Activated CD4-positive, CD25-positive, alpha-beta regulatory T cell (primary cell): ENCODE data around the gene MYRF.

Source experiments
- DNase-seq, 4 experiments: peaks; one replicate each; lab custom pipeline; 2025; lab: John Stamatoyannopoulos, UW

MYRF gene

DNA sequence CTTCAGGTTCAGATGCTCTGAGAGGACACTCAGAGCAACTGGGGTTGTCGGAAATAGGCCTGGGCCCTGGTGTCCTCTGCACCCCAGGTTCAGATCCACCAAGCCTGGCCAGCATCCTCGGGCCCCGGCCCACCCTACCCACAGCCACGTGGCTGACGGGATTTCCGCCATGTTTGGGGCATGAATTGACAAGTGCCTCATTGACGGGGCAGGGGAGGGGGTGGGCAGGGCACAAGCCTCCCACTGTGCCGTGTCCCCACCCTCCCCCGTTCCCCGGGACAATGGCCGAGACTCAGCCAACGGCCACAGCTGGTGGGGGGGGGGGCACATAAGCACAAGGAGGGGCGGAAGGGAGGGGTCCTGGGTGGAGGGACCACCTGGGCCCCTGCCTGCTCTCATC lies 8.5 kb downstream of the MYRF start:
- DNase-seq, result no peak

DNA sequence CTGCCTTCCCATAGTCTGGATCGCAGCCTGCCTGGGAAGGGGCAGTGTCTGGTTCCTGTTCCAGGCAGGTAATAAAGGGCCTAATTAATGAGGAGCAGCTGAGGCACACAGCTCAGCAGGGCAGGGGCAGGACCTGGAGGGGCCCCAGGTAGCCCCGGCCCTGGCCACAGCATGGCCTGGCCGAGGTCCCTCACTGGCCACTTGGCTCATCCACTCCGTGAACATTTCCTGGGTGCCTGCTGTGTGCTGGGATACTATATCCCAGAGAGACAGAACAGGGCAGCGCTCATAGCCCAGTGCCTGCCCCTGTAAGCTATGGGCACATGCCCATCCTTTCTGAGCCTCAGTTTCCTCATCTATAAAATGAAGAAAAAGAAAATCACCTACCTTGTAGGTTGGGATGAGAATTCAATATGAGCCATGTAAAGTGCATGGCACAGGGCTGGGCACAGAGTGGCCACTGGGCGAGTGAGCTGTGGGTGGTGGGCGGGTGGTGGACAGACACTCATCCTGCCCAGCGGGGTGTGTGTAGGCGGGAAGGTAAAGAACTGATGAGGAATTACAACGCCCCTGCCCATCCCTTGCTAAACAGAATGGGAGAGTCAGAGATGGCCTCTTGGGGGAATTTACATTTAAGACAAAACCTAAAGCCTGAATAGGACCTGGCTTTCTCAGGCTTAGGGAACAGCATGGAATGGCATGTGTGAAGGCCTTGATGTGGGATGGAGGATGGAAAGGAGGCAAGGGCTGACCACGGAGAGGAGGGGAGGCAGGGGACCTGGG lies 9.2 kb downstream of the MYRF start:
- DNase-seq, result no peak

GRCh38 chr11:61762223-61762615 lies 9.8 kb downstream of the MYRF start:
- no peak for DNase-seq

GRCh38 chr11:61762798-61763197 lies 10.4 kb downstream of the MYRF start:
- no peak for DNase-seq

GRCh38 chr11:61763930-61764605 lies 11.6 kb downstream of the MYRF start:
- DNase-seq, result no peak

DNA sequence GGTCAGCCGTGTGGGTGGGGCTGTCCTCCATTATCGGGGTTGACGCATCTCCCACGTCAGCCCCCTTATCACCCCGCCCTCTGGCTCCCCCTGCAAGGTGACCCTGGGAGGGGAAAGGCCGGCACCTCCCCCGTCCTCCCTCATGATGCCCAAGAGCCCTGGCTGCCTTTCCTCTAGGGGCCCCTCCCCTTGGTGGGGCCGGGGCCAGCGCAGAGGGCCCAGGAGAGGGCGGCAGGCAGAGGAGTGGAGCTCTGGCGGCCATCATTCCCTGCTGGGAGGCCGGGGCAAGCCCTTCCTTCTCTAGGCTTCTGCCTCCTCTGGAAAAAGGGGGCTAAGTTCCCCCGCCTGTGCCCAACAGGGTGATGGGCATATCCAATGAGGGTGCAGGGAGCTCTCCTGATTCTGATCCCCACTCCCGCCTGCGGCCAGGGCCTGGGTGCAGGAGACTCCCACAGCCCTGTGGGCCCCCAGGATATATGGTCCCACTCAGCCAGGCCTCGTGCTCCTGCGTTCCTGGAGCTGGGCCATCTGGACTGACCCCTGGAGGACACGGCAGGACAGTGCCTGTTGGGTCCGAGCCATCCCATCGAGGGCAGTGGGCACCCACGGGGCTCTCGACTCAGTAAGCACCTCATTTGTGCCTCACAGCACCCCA lies 12.3 kb downstream of the MYRF start:
- no peak for DNase-seq

DNA sequence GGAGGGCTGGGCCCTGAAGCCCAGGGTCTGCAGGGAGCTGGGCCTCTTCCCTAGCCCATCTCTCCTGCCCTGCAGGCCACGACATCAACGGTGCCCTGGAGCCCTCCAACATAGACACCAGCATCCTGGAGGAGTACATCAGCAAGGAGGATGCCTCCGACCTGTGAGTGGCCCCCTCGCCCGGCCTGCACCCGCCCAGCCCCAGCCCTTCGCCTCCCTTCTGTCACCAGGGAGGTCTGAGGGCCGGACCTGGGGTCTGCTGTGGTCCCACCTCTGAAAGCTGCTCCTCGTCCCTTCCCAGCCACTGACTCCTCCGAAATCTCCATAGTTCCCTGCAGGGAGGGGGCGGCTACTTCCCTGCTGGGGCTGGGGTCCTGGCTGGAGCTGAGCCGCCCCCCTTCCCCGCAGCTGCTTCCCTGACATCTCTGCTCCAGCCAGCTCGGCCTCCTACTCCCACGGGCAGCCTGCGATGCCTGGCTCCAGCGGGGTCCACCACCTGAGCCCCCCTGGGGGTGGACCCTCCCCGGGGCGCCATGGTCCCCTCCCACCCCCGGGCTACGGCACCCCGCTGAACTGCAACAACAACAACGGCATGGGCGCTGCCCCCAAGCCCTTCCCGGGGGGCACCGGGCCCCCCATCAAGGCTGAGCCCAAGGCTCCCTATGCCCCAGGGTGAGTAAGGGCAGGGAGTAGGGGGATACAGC lies 13.3 kb downstream of the MYRF start:
- DNase-seq, result no peak

DNA sequence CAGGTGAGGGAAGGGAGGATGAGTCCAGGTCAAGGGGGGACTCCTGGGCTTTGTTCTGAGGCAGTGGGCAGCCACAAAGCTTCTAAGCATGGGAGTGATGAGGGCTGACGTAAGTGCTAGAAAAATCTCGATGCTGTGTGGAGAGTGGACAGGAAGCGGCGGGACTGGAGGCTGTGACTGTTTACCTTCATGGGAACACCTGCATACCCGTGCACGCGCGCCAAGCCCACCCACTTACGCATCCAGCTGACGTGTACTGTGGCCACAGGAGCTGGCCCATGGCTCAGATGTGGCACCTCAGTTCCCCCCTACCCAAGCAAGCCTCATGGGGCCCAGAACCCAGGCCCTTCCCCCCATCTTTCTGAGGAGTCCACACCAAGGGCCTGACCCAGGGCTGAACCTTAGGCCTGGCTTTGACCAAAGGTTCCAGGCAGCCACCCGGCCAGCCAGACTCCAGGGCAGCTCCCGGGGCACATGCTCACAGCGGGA lies 14.0 kb downstream of the MYRF start:
- no peak for DNase-seq

DNA sequence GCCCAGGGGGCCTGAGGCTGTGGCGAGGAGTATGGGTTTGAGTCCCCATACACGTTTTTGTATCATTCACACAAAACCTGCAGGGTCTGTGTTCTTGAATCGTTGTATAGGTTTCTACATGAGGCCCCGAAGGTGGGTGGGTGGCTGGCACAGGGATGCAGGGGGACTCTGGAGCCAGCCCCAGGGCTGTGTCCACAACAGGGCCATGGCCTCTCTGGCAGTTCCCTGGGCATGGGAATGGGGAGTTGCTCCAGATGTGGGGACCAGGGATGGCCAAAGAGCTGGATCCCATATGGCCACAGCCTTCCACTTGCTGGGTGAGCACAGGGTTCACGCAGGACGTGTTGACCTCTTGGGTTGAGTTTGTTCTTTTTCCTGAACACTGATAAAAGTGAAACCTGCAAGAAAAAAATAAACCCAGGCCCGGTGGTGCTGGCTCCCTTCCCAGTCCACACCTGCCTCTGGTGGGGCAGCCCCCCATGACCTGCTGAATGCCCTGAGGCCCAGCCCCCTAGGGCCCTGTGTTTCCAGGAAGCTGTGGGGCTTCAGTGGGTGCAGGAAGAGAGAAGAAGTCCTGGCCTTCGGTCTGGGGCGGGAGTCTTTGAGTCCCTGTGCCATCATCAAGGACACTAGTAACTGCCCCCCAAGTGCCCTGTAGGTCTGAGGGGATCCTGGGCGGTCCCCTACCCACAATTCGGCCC lies 16.1 kb downstream of the MYRF start:
- no peak for DNase-seq

- no peak for DNase-seq
These were observed 16.9 kb downstream of the MYRF start for GRCh38 chr11:61769169-61769920.

- DNase-seq, result no peak
These were observed 17.7 kb downstream of the MYRF start for GRCh38 chr11:61769946-61770683.

- DNase-seq, result no peak
These were observed 18.9 kb downstream of the MYRF start for GRCh38 chr11:61771195-61771894.

DNA sequence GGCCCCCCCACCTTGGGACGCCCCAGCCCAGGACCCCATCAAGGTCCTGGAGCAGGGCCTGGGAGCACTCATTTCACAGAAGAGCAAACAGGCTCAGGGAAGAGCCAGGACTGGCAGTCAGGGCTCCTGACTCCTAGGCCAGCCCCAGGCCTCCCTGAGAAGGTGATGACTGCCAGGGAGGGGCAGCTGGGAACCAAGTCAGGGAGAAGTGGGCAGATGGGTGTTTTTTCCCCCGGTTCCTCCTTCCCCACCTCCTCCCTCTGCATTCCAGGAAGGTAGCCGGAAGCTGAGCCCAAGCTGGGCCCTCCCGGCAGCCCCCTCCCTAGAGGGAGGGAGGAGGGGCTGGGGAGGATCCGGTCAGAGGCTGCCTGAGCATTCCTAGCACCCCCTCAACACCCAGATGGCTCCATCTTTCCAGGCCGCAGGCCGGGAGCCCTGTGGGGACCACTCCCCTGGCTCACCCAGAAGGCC lies 19.6 kb downstream of the MYRF start:
- no peak for DNase-seq

DNA sequence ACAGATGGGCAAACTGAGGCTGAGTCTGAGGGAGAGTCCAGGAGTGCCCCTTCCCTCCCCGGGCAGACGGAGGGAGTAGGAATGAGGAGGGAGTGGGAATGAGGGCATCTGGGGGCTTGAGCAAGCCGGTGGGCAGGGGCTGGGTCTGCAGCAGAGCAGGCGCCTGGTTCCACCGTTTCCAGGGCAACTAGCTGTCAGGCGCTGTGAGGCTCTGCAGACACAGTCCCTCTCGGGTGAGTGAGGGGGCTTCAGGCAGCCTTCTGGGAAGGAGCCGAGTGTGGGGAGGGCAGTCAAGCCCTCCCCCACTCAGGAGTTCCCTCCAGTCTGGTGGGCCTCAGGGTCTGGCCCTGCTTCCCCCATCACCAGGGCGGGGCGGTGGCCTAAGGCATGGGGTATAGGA lies 20.9 kb downstream of the MYRF start:
- no peak for DNase-seq

DNA sequence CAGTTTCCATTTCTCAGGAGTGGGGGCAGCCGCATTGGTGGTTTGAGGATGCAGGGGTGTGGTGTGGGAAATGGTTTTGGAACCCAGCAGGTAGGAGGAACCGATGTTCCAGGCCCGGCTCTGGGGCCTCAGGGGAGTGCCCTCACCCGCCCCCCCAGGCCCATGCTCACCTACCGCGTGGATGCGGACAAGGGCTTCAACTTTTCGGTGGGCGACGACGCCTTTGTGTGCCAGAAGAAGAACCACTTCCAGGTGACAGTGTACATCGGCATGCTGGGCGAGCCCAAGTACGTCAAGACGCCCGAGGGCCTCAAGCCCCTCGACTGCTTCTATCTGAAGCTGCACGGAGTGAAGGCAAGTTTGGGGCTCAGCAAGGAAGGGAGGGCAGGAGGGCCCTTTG lies 21.4 kb downstream of the MYRF start:
- no peak for DNase-seq

DNA sequence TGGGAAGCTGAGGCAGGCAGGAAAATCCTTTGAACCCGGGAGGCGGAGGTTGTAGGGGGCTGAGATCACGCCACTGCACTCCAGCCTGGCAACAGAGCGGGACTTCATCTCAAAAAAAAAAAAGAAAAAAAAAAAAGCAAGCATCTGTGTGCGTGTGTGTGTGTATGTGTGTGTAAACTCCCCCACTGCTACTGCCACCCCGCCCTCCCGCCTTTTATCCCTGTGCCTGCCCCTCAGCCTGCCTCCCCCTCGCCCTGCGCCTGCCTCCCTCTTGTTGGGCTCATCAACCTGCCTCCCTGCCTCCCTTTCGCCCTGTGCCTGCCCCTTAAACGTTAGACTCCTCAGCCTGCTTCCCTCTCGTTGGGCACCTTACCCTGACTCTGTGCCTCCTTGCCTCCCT lies 22.0 kb downstream of the MYRF start:
- DNase-seq, result no peak

- no peak for DNase-seq
These were observed 22.7 kb downstream of the MYRF start for GRCh38 chr11:61775106-61775505.

DNA sequence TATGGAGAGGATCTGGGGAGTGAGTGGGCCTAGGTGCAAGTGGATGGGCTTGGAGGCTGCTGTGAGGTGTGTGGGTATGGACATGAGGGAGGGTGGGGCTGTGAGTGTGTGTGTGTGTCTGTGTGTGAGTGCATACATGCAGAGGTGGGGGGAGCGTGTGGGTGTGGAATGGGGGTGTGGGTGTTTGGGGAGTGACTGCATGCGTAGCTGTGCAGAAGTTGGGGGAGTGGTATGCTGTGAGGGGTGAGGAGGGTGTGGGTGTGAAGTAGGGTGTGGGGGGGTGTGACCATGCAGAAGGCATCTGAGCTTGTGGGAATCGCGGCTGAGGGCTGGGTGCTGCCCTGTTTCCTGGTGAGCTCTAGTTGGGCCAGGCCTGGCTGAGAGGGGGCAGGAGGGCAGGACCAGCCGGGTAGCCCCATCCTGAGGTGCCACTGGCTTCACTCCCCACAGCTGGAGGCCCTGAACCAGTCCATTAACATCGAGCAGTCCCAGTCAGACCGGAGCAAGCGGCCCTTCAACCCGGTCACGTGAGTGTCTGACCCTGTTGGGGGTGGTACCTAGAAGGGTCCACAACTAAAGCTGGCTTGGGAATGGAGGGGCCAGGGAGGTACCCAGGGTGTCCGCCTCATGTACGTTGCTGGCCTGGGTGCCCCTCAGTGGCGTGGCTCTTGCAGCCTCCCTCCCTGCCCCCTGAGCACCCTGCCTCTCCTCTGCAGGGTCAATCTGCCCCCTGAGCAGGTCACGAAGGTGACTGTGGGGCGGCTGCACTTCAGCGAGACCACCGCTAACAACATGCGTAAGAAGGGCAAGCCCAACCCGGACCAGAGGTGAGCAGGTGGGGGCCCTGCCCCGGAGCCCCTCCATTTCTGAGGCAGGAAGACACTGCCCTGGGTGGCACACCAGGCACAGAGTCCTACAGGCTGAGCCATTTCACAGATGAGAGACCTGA lies 23.4 kb downstream of the MYRF start:
- DNase-seq, result no peak
